HuH-7 (cell line): ENCODE data around the gene NAV2.
A peak's percentile ranks its signal among the peaks of the same experiment; 100 is the strongest.
"Not testable (repeated sequence)": the region's sequence is repeated elsewhere in the genome, so short reads cannot be mapped to it uniquely, and the experiment has no call there.

ENCODE experiments used
- DNase-seq: peaks from one replicate; pipeline ENCODE4 v3.0.0; 2011; ENCODE audit warnings: low spot score

The NAV2 gene

DNA sequence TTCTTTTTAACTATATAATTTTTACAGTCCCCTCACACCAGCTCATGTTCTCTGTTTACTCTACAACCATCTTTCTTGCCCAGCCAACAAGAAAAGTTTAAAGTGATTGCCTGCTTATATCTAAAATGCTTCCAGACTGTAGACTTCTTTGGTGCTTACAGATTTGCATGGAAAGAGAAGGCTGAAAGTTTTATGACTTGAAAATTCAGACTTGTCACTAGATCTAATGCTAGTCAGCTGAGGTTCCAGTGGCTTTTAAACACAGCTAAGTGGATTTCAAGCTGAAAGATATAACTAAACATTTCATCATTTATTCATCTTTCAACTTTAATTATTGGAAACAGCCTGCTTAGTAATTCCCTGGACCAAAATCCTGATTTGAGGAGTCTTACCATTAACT, 178.4 kb downstream of the NAV2 start:
- DNase-seq: no peak

DNA sequence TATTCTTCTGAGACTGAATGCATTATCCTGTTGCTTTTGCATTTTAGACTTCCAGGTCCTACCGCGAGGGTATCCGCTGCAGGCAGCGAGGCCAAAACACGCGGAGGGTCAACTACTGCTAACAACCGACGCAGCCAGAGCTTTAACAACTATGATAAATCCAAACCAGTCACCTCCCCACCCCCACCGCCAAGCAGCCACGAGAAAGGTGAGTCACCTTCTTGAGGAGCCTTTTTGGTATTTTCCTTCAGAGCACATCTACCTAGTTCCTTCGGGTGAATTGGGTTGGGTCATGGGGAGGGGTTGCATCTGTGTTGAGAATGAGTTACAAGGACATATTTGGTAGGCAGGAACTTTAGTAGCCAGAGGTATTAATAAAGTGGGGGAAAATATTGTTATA, 179.8 kb downstream of the NAV2 start:
- DNase-seq: no peak

DNA sequence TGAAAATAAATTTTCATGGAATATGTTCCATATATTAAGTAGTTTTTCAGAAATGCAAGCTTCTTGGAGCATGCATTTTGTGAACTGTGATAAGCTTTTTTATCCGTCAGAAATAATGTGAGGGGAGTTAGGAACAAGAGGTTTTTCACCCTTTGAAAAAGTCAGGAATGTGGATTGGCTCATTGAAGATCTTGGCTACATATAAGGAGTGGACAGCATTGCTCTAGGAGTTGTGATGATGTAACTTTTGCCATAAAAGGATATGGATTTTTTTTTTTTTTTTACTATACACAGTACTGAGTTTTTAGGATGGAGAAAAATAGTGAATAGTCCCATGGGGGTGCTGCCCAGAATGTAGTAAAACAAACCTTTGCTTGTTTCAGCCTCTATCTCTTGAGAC, 180.2 kb downstream of the NAV2 start:
- DNase-seq: no peak

DNA sequence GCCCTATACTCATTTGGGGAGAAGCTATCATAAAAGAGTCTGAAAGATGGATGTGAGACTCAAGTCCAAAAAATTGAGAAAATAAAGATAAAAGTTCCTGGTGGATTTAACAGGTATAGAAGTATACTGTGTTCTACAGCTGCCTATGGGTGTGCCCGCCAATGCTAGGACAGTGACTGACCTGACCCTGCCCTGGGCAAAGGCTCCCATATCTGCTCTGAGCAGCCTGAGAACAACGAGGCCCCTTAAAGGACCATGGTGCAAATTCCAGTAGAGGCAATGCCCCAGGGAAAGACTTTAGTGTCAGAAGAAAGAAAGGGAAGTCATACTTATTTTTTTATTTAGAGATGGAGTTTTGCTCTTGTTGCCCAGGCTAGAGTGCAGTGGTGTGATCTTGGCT, 181.8 kb downstream of the NAV2 start:
- DNase-seq: no peak

DNA sequence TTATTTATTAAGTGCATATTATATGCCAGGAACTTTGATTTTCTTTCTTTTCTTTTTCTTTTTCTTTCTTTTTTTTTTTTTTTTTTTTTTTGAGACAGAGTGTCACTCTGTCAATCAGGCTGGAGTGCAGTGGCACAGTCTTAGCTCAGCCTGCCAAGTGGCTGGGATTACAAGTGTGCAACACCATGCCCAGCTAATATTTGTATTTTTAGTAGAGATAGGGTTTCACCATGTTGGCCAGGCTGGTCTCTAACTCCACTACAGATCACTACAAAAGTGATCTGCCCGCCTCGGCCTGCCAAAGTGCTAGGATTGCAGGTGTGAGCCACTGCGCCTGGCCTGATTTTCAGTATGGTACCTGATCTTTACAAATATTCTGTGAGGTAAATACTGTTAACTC, 182.4 kb downstream of the NAV2 start:
- not testable (repeated sequence) for DNase-seq

DNA sequence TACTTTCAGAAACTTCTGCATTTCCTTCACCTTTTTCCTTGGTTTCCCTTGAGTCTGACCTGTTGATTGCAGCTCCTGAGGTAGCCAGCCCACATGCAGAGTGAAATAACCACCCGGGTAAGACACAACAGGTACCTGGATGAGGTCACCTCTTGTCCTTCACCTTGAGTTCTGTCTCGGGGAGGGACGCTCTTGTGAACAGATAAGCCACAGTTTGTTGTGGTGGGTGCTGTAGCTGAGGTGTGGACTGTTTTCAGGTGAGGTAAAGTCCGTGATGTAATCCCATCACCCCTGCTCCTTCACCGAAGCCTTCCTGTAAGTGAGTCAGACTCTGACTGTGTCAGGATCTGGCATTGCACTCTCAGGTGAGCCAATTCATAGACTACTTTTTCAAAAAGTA, 183.1 kb downstream of the NAV2 start:
- DNase-seq: no peak

DNA sequence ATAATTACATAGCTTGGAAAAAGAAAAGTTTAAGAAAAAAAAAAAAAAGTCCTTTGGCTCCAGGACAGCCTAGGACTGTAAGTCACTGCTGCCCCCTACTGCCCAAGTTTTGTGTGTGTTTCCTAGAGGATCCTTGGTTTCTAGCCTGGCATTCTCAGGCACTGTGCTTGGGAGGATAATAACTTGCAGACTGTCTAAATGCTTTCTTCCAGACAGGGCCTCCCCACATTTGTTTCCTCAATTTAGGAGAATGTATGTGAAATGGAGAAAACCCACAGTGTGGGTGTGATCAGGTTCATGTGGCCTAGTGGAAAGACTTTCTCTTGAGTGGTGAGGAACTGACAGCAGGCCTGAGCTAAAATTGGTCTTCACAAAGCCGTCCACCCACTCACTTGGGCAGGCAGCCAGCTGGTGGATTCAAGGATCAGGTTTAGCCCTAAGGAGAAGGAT, 191.0 kb downstream of the NAV2 start:
- DNase-seq: peak; percentile 34

DNA sequence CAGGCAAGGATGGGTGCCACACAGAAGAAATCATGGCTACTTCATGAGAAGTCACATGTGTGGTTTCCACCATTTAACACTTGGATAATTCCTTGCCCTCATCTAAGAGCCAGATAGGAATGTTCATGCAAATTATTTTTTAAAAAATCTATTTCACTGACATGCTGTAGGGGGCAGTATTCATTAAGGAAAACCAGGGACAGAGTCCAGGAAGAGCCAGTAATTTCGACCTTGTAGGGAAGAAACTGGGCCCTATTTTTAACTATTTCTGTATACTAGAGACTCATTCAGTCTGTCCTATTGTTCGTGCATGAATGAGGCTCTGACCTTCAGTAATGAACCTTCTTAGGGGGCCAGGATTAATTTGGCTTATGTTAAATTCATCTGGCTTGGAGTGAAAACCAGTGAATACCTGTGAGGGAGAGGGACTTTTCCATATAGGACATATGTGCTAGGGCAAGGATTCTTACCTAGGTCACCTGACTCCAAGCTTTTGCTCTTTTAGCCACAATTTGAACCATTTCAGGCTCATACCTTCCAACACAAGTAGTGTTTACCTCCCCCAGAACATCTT, 192.7 kb downstream of the NAV2 start:
- peak; percentile 33 for DNase-seq

DNA sequence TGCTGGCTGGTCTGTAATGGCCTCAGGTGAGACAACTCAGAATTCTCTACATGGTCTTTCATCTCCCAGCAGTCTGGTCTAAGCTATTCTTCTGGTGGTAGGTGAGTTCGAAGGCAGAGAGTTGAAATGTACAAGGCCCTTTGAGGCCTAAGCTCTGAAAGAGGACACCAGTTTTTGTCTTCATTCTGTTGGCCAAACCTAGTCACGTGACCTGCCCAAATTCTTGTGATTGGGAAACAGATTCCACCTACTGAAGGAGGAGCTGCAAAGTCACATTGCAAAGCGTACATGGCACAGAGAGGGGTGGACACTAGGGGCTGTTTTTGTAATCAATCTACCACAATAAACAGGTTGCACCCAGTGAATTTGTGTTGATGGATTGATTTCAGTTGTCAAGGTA, 193.5 kb downstream of the NAV2 start:
- DNase-seq: no peak

DNA sequence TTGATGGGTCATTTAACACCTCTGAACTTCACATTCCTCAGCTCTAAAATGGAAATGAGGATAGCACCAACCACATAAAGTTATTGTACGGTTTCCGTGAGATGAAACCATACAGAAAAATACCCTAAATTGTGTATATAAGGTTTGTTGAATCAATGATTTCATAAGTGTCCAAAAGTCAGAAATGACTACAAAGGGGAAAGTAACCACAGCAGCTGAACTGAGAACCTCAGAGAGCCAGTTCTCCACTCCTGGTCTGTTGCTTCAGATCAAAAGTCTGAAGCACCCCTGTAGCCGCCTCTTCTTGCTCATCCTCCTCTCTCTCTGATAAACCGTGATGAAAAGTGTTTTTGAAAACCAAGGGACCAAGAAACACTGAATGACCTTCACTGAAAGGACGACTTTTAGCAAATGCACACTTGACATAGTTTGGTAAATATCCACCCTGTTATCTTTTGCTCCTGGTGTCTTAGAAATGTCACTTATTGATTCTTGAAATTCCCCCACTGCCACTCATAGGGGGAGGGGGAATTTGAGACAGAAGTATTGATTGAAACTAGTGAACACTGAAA, 194.5 kb downstream of the NAV2 start:
- no peak for DNase-seq

DNA sequence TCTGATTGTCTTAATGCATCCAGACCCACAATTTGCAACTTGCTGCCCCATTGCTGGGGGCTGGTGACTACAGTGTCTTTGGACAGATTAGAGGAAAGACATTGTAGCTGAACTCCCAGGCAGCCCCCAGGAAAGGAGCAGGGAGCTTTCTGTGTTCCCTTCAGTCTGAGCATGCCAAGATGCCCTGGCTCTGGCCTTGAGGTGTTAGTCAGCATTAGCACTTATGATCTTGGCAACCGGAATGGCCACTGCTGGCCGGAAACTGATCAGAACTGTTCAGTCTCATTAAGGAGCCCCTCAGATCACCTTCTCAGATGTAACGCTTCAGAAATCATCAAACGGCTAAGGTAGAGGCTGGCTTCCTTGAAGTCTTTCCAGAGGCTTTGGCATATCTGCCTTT, 195.2 kb downstream of the NAV2 start:
- no peak for DNase-seq

DNA sequence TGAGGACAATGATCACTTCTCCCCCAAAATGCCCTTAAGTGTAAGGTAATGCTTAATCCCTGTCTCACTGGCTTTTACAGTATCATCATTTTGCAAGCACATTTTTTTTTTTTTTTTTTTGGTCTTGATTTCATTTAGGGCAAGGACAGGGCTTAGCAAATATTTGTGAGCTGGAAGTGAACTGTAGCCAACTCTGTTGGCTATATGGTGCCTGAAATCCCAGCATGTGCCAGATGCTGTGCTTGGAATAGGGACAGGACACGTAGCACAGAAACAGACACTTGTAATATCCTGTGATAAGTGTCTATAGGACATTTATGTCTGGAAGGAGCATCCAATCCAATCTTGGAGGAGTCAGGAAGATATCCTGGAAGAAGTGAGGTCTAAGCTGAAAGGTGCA, 198.3 kb downstream of the NAV2 start:
- DNase-seq: no peak

DNA sequence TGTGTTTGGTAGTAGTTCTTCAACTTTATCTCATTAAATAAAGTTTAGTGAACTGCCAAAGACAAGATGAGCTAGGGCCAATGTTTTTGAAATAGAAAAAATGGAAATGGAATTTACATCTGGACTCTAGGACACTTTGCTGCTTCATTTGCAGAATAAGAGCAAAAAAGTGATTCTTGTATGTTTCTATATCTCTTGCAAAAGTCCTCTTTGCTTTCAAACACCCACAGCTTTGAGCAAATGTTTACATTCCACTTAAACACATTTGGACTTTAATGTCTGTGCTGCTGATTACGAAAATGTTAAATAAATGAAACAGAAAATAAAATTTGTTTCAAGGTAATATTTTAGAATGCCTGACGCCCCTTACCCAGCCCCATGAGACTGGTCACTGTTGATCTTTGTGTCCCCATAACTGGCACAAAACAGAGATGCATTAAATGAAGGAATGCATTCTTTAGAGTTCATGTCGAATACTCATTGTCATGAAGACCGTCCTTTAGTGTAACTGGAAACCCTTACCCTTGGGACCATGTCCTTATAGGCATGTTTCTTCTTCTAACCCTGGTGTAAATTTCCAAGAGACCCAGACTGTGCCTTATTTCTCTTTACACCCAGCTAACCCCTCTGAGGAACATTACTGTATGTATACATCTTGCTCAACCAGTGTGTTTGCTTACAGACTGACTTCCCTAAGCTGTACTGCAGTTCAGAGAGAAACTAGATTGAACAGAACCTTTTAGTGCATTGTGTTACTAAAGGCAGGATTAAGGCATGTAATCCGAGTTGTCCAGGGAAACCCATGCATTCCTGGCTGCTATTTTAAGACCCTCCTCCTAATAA, 199.7 kb downstream of the NAV2 start:
- DNase-seq: peak; percentile 17

DNA sequence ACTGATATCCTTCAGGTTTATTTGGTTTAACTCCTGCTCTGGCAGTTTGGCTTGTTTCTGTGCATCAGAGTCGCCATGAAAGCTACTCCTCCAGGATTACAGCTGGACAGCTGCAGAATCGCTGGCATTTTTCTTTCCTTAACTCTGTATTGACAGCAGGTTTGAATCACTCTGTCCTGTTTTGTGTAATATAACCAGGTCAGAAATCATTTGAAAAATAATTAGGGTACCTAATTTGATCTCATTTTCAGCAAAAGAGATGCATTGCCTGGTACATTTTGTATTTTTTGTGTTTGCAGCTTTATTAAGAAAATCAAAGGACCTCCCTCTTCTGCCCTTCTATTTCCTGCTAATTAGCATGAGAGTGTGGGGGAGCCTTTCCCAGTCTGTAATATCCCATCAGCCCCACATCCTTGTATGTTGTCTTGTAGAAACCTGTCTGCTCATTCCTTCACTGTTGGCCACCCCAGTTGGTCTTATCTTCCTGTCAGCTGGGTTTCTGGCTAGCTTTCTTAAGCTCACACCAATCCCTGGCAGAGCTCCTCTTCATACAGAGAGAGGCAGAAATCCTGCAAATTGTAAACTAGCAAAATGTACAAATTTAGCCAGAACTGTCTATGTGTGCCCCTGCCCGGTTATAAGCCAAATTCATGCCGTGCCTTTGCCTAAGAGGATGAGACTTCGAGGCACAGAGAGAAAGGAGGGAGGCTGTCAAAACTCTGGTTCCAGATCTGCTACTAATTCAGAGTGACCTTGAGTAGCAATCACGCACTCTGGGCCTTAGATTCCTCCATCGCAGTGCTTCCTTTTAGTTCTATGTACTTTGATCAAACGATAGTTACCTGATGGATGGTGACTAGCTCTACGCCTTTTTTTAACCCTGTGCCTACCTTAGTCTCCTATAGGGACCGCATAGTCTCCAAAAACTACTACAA, 200.6 kb downstream of the NAV2 start:
- no peak for DNase-seq

DNA sequence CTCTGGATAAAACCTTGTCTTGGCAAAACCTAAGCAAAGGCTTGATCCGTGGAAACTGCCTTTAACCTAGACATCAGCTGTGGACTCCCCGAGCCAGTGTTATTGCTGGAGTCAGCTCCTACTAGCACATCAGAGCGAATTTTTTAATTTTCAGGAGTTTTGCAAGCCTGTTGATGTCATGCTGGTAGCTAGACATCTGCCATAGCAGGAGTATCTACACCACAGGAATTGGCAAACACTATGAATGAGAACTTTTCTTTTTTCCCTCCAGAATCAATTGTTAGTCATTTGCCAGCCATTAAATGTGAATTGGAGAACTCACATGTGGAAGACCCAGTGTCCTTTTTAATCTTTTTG, 201.2 kb downstream of the NAV2 start:
- no peak for DNase-seq

DNA sequence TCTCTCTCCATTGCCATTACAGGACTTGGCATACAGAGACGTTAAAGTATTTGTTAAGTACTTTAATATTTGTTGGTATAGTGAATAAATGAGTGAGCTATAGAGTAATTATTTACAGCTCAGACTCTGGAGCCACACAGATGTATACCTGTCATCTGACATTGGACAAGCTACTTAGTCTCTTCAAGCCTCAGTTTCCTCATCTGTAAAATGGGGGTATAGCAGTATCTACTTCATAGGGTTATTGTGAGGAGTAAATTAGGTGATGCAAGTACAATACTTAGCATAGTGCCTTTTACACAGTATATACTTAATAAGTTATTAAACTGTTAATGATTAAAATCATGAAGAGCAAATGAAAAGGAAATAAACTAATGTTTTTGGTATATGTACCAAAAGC, 203.2 kb downstream of the NAV2 start:
- no peak for DNase-seq

DNA sequence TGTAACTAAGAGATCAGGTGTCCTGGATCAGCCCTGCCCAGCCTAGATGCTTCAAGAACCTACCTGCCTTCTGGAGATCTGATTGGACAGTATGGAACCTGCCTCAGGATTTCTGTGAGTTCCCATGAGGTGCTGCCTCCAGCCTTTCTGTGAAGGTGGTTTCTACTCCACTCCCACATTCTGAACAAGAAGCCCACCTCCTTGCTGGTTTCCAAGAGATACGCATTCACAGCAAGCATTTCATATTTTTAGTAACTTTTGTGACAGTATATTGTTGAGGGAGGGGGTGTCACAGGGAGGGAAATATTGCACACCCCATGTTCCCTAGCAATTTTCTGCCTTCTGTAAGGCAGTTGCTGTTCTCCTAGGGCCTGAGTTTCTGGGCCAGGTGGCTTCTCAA, 204.4 kb downstream of the NAV2 start:
- DNase-seq: no peak

DNA sequence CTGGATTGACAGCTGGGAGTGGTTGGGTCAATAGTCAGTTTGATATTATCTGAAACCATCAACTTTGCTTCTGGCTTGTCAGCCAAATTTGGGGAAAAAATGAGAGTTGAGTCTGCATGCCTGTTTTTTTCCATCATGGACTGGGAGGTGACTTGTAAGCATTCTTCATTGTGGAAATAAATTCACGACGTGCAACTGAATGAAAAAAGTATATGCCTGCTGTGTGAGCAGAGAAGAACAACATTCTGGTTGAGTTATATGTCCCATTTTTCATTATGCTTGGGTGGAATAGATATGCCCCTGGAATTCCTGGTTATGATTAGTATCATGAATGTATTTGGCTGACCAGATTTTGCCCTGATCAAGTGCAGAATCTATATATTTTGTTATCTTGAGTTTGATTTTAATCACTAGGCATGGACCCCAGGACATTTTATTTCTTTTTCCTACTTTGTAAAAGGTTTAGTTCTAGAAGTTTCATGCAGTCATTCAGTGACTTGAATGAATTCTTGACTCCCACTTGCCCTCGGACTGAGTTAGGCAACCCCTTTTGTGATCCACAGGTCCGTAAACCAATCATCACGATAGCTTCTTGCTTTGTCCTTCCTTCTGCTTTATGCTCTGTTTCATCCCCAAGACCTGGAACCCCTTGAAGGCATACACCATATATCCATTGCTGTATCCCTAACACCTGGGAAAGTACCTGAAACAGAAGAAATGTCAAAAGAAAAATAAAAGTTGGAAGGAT, 205.8 kb downstream of the NAV2 start:
- no peak for DNase-seq

DNA sequence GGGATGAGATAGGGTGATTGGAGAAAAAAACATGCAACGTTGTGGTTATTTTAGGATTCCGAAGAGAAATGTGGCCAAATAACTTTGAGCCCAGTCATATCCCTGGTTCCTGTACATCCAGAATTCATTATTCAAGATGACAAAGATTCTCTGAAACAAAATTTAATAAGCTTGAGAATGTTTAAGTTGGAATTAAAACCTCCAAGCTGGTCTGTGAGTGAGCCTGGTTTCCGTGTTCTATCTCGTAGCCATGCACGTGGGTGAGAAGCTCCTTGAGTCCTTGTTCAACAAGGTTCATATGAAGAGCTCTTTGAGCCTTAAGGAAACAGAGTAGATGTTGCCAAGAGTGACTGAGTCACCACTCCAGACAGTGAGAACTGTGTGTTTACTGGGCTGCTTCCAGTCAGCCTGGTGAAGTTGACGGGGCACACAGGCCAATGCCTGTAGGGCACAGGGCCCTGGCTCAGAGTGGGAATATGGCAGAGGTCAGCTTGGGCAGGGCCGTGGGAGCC, 206.5 kb downstream of the NAV2 start:
- DNase-seq: no peak

DNA sequence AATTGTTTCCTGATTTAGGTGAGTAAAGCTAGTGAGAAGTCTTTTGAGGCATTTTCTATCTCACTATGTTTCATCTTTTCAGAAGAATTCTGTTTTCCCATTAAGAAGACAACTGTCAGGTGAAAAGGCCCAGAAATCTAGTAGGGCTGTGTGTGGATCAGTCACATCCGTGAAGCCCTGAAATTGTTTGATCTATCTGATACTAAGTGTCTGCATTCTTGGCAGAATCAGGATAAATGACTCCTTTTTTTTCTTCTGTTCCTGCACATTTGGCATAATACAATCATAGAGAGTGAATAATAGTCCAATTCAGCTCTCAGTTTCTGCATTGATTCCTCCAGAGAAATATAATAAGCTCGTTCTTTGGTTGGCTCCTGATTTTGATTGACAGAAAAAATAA, 208.3 kb downstream of the NAV2 start:
- no peak for DNase-seq

DNA sequence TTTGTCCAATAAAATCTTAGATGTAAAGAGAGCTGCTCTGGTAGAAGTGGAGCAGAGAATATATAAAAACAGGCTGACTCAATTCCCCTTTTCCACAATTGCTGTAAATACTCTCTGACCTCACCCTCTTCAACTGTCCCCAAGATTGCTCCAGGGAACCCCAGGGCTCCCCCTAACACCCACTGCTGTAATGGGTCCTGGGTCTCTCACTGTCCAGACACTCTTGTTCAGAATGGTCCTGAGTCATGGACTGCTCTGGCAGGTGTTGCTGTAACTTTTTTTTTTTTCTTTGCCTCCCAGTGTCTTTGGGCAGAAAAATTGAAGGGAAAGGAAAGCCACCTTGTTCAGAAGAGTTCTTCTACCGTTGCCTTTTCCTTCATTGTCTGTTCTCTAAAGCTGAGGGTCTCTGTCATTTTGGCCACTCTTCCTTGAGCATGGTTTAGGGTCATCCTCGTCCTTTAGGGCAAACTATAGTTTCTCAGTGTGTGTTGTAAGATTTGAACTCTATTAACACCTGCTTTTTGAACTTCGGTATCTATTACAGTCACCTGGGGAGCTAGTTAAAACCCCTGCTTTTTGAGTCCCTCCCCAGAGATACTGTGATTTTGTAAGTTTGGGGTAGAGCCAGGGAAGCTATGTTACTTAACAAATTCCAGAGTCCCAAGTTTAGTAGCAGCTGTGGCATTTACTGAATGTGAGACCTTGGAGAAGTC, 209.5 kb downstream of the NAV2 start:
- DNase-seq: no peak
